SK-N-SH treated with all-trans-retinoic acid at 6 μM for 48 hours (cell line): ENCODE data around the gene OR10K1.

Source experiments
- ATAC-seq: fragments of 200-7000 bp; cut with Tn5 transposase; 3 replicates; pipeline ENCODE4 v1.9.1; 2020; ENCODE audit warnings: mild to moderate bottlenecking, moderate library complexity
- CREB5 ChIP-seq: fragments of 250-450 bp; sonication (Bioruptor Pico); IDR thresholded peaks from 2 replicates; pipeline ENCODE4 v1.5.1; 2020; ENCODE audit warnings: low read depth, mild to moderate bottlenecking, moderate library complexity
- CSDC2 ChIP-seq: fragments of 250-450 bp; sonication (Bioruptor Pico); IDR thresholded peaks from 2 replicates; pipeline ENCODE4 v1.5.0; 2020; ENCODE audit warnings: mild to moderate bottlenecking, moderate library complexity
- CSRNP3 ChIP-seq: fragments of 250-450 bp; sonication (Bioruptor Pico); IDR thresholded peaks from 2 replicates; pipeline ENCODE4 v1.5.1; 2021; ENCODE audit warnings: mild to moderate bottlenecking, moderate library complexity
- GLIS3 ChIP-seq: fragments of 250-450 bp; sonication (Bioruptor Pico); IDR thresholded peaks from 2 replicates; pipeline ENCODE4 v1.5.0; 2020; ENCODE audit warnings: mild to moderate bottlenecking, moderate library complexity
- OSR1 ChIP-seq: fragments of 250-450 bp; sonication (Bioruptor Pico); IDR thresholded peaks from 2 replicates; pipeline ENCODE4 v1.8.0; 2022; ENCODE audit warnings: moderate library complexity, mild to moderate bottlenecking, inconsistent platforms
- PATZ1 ChIP-seq: fragments of 250-450 bp; sonication (Bioruptor Pico); IDR thresholded peaks from 2 replicates; pipeline ENCODE4 v1.8.0; 2020; ENCODE audit warnings: mild to moderate bottlenecking, moderate library complexity, borderline replicate concordance
- PPARA ChIP-seq: fragments of 250-450 bp; sonication (Bioruptor Pico); IDR thresholded peaks from 2 replicates; pipeline ENCODE4 v1.5.0; 2020; ENCODE audit warnings: mild to moderate bottlenecking, borderline replicate concordance
- RARB ChIP-seq: fragments of 250-450 bp; sonication (Bioruptor Pico); IDR thresholded peaks from 2 replicates; pipeline ENCODE4 v1.8.0; 2021; ENCODE audit warnings: mild to moderate bottlenecking, moderate library complexity
- ZC3H10 ChIP-seq: fragments of 250-450 bp; sonication (Bioruptor Pico); IDR thresholded peaks from 2 replicates; pipeline ENCODE4 v1.5.1; 2021; ENCODE audit warnings: mild to moderate bottlenecking, moderate library complexity
- ZFP30 ChIP-seq: fragments of 450-650 bp; formaldehyde crosslinking; IDR thresholded peaks from 2 replicates; pipeline ENCODE4 v1.5.0; 2022; ENCODE audit warnings: mild to moderate bottlenecking, moderate library complexity

The OR10K1 gene

GRCh38 chr1:158507511-158507910 lies 45.9 kb downstream of the OR10K1 start:
- no peak for ATAC-seq
- no peak for TF ChIP-seq PPARA (CRISPR knock-in tag)
- TF ChIP-seq CSRNP3 (CRISPR knock-in tag): no peak
- TF ChIP-seq CREB5 (CRISPR knock-in tag): no peak

GRCh38 chr1:158509471-158510156 lies 48.0 kb downstream of the OR10K1 start:
- ATAC-seq: no peak
- no peak for TF ChIP-seq ZFP30 (CRISPR knock-in tag)
- TF ChIP-seq OSR1 (CRISPR knock-in tag): no peak
- no peak for TF ChIP-seq GLIS3 (CRISPR knock-in tag)
- TF ChIP-seq CSDC2 (CRISPR knock-in tag): no peak
- no peak for TF ChIP-seq RARB
- no peak for TF ChIP-seq ZC3H10 (CRISPR knock-in tag)
- TF ChIP-seq PPARA (CRISPR knock-in tag): no peak

GRCh38 chr1:158516966-158517365 lies 55.3 kb downstream of the OR10K1 start:
- TF ChIP-seq OSR1 (CRISPR knock-in tag): no peak
- no peak for TF ChIP-seq PATZ1 (CRISPR knock-in tag)
- ATAC-seq: no peak
